Measurements from ENCODE around the gene PLXNC1.
"Not testable (repeated sequence)": the region's sequence is repeated elsewhere in the genome, so short reads cannot be mapped to it uniquely, and the experiment has no call there.

PLXNC1 gene

DNA sequence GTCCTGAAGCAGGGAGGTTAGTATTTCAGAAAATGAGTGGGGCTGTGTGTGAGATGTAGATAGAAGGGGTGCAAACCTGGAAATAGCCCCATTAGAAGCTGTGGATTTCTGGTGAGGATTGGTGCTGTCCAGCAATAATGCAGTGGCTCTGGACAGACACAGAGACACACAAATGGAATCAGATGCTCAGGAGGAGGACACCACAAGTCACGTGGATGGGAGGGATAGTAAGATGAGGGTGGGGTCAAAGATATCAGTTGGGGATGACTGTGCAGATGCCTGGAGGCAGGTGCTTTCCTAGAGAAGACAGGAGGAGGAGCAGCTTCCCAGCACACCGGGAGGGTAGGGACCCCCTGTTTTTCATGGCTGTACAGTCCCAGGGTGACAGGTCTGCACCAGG lies 136.5 kb downstream of the PLXNC1 start:
- H3K4me3 ChIP-seq (ENCODE audit: low read depth, low read length), result no peak overlapping the region

DNA sequence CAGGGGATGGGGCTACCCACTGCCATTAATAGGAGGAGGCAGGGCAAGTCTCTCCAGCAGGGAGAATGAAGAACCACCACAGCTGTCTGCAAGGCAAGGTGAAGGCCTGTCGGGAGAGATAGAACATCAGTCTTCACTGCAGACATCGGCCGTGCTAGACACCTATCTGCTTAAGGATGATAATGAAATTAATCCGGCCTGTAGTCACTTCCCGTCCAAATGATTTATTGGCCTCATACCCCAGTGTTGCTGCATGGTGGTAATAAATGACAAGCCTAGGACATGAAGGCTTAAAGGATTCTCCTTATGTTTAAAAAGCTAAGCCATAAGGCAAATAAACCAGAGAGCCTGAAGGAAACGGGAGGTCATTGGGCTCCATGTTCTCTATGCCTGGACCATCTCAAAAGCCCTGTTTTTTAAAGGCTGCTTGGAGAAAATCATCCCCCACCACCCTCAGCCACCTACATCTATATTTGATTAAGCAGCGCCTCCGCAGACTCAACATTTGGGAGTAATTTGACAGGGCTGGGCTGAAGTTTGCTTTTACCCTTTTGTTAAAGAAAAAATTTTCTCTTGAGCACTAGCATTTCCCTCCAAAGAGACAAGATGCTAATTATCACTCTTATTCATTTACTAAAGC lies 137.7 kb downstream of the PLXNC1 start:
- no peak overlapping the region for H3K4me3 ChIP-seq (ENCODE audit: low read depth, low read length)

DNA sequence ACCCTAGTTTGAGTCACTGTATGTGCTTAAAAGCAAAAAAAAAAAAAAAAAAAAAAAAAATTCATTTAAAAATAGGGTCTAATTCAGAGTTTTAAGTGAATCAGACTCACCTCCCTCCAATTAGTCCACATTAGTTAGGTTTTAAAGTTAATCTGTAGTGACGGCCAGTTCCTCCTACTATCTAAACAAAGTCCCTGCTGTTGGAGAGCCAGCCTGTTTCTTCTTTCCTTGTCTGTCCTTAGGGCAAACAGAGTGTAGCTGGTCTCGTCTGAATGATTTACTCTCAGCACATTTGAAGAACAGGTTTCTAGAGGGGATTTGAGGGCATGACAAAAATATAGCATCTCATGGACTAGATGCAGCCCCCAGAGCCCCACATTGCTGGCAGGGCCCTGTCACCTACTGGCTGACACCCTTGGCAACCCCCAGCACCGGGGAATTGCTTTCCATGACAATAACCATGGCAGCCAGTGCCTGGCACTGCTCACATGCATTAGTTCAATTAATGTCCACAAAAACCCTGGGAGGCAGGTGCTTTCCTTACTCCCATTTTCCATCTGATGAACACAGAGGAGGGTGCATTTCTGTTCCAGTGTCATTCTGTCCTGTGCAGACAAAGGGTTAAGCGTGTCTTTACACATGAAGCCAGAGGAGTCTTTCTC lies 138.3 kb downstream of the PLXNC1 start:
- no peak overlapping the region for H3K4me3 ChIP-seq (ENCODE audit: low read depth, low read length)

DNA sequence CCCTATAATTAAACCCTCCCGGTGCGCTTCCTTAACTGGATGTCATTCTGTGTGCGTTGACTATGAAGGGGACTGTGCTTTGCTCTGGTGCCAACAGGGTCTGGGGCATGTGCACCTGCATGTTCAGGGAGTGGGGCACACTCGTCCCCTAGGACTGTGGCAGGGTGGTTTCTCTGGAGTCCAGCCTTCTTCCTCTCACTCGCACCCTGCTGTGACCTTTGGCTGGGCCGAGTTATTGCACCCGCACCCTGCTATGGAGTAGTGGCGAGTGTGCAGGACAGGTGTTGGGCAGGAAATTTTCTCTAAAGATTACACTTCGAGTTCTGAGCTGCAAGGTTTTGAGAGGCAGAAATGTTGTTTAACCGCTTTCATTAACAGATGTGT lies 138.9 kb downstream of the PLXNC1 start:
- H3K4me3 ChIP-seq (ENCODE audit: low read depth, low read length), result no peak overlapping the region

DNA sequence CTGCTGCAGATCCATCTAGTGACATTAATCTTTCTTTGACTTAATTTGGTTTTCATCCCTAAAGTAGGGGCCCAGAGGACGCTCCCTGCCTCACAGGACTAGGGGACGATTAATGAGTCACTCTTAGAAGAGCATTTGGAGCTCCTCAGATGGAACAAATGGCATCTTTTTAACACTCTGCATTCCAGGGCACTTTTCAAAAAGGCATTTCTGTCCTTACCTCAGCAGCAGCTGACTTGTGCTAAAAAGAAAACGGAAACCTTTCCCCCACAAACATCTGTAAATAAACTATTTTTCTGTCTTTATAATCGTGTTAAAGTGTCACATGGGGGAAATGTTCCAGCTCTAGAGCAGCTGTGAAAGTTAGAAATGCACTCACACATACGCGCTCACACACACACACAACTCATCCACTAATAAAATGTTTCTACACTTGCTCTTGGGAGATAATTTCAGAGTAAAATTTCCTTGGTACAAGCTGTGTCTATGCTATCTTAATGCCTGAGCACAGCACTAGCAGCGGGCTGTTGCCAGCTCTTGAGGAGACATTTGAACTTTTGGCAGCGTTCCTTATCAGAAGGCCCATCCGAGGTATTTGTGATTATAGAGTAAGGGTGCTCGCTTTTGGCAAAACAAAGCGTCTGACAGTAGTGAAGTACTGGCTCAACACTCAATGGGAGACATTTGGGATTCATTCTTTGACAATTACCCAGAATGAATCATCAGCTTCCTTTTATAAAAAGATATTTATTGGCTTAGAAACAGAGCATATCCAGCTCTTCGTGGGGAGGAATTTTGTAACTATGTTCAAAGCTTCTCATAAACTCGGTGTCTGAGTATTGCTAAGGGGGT lies 141.3 kb downstream of the PLXNC1 start:
- H3K4me3 ChIP-seq (ENCODE audit: low read depth, low read length), result no peak overlapping the region

DNA sequence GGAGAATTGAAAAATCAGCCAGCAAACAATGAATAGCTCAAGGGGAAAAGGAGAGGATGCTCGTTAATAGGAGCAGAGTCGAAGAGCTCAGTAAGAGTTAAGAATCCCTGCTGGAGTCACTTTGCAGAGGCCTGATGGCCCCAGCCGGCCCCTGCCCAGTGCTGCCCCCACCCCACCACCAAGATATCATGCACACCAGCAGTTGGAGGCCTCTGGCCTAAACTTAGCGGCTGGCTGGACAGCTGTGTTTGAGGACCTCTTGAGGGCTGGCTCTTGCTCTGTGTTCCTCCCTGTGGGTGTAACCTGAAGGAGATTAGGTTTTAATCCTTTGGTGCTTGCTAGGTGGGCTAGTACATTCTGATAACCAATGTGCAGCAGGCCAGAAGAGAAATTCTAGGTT lies 142.0 kb downstream of the PLXNC1 start:
- no peak overlapping the region for H3K4me3 ChIP-seq (ENCODE audit: low read depth, low read length)

DNA sequence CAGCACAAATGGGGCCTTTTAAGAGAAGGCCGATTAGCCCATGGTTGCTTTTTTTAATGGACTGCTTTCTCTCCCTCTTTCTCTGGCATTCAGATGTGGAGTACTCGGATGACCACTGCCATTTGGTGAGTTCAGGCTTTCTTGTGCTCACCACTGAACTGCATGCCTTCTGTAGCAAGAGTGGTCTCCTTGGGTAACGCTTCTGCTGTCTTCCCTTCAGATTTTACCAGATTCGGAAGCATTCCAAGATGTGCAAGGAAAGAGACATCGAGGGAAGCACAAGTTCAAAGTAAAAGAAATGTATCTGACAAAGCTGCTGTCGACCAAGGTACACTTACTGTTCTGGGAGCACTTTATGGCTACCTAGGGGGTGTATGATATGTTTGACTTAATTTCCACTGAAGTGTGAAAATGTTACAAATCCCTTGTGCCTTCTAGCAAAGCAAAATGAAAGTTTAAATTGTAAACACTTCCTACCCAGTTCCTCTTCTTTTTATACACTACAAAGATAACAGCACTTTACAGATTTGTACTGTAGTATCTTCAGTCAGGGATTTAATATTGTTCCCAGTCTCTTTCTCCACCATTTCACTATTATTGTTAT lies 148.8 kb downstream of the PLXNC1 start:
- no peak overlapping the region for H3K4me3 ChIP-seq (ENCODE audit: low read depth, low read length)

DNA sequence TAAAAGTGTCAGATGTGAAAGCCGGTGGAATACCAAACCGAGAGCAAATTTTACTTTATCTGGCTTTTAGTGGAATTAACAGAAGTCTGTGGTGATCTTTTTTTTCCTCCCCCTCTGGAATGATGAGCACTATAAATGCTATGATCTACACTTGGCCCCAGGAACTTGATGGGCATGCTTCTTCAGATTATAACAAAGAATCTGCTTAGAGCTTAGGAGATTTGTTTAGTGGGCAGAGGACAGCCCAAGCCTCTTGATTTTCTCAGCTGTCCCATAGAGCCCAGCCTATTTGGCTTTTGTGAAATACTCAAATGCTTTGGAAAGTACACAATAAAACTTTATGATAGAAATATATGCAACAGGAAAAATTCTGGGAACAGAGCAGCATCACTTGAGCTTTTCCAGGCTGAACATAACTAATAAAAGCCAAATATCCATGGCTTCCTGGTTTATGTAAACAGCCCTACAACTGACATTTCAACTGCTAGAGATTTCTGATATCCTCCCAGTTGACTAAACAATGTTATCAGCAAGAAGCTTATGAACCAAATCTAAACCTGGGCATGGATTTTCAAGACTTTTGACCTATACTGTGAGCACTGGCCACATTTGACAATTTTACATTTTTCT lies 149.6 kb downstream of the PLXNC1 start:
- H3K4me3 ChIP-seq (ENCODE audit: low read depth, low read length), result no peak overlapping the region

DNA sequence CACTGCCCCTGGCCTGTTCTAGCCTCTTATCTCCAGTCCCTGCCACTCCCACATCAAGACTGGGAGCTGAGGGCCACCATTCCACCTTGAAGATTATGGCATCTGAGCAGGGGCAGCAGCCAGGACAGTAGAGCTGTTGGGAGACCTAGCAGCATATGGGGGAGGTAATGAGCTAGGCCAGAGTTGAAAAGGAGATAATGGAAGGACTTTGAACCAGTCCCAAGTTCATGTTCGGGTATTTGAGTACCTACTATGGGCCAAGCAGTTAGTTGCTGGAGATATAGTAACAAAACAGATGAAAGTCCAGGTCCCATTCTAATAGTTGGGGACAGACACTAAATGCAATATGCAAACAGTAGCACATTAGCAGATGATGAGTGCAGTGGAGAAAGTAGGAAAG lies 151.5 kb downstream of the PLXNC1 start:
- H3K4me3 ChIP-seq (ENCODE audit: low read depth, low read length), result no peak overlapping the region

DNA sequence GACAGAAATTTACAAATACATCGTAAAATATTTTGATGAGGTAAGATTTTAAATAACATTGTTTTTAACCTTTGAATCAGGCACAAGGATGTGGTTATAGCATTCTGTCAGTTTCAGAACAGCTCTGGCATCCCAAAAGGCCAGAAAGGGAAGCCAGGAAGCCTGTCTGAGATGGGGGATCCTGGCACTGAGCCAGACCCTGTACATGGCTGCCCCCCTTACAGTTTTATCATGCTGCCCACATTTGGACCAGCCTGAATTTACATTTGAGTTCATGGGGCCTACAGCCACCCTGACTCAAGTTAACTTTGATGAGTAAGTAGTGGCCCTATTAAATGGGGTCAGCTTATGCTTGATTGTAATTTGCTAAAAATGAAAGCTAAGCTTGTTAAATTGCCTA lies 155.6 kb downstream of the PLXNC1 start:
- H3K4me3 ChIP-seq (ENCODE audit: low read depth, low read length), result no peak overlapping the region

DNA sequence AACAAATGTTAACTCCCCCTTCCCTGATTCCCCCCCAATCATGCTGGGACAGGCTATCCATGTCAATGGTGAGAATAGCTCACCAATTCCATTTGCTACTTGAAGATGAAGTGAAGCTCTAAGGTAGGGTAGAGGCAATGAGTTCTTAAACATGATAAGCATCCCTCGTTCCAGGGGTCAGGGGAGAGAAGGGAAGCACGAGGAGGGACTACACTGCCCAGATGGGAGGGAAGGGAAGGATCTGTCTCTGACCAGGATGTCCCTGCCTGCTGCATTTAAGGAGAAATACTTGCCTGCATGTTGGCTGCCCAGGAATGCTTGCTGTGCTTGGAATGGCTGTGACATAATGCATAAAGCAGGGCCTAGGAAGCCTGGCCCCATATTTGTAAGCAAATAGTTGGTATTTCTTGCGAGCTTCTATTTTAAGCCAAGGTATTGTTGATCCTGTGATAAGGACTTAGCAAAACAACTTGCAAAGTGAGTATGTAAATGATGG lies 156.2 kb downstream of the PLXNC1 start:
- H3K4me3 ChIP-seq (ENCODE audit: low read depth, low read length), result no peak overlapping the region

DNA sequence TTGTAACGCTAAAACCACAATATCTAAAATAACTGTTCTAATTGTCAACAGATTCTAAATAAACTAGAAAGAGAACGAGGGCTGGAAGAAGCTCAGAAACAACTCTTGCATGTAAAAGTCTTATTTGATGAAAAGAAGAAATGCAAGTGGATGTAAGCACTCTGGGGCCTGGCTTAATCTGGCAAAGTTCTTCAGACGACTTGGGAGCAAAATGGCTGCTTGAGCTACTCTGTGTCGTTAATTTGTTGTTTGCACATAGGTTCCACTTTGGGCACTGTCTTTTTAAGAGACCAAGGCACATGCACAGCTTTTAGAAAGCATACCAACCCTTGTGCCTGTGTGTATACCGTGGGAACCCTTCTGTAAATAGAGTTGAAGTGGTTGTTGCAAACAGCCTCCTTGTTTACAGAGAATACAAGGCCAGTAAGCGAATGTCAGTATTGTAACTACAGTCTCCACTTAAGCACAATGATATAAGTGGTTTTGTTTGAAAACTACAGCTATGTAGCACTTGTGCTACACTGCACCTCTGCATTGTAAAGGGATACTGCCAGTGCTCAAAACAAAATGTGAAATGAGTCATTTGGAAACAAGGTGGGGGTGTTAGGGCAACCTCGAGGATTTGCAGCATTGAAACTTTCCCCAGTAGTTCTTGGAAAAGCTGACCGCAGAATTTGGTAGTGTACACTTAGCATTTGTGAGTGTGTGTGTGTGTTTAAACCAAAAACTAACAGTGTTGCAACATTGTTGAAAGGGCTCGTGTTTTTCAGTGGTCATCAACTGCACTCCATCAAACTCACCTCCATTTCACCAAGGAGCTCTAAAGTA lies 157.0 kb downstream of the PLXNC1 start:
- H3K4me3 ChIP-seq (ENCODE audit: low read depth, low read length), result no peak overlapping the region

DNA sequence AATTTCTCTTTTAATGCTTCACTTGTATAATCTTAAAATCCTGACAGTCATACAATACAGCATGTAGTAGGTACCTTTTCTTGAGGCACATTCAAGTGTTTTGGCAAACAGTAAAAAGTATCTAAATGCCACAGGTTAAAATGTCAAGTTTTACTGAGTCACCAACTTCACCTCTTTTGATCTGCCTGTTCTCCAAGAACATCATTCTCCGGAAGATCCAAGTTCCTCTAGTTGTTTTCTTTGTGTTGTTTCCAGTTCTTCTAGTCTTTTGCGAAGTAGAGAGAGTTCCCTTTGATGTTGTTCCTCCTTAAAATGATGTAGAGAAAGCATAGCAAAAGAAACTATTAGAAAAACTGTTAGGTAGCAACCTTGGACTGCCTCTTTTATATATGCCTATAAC lies 160.2 kb downstream of the PLXNC1 start:
- no peak overlapping the region for H3K4me3 ChIP-seq (ENCODE audit: low read depth, low read length)

DNA sequence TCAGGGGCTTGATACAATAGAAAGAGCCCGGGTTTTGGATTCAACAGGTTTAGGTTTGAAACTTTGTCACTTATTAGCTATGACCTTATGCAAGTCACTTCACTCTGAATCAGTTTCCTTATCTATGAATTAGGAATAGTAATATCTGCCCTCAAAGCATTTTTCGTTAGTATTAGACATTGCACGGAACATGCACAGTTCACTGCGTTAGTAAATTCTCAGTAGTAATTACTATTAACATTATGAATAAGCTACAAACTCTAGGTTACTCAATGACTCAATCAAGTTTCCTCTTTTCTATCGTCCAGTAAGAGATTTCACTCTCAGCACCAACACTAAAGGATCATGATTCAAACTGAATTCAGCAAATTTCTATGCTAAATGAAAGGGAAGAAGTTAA lies 161.0 kb downstream of the PLXNC1 start:
- no peak overlapping the region for H3K4me3 ChIP-seq (ENCODE audit: low read depth, low read length)

DNA sequence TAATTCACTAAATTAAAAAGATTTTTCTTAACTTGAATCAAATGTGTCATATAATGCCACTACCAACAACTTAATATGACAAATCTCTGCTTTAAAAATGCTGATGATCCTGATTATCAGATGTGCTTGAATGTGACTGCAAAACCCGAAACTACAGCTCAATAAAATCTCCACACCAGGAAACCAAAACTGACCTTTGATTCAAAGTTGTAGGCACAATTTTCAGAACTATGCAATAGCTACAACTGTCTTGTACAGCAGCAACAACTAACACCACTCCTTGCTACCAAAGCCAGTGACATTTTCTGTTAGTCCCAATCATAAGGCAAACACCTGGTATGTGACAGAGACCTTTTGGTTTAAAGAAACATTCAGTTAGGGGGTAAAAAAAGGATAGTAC lies 164.0 kb downstream of the PLXNC1 start:
- H3K4me3 ChIP-seq (ENCODE audit: low read depth, low read length), result no peak overlapping the region

DNA sequence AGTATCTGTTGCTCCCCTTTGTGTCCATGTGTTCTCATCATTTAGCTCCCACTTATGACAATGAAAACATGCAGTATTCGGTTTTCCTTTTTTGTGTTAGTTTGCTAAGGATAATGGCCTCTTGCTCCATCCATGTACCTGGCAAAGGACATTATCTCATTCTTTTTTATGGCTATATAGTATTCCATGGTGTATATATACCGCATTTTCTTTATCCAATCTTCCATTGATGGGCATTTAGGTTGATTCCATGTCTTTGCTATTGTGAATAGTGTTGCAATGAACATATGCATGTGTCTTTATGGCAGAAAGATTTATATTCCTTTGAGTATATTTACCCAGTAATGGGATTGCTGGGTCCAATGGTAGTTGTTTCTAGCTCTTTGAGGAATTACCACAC lies 168.2 kb downstream of the PLXNC1 start:
- not testable (repeated sequence) for H3K4me3 ChIP-seq (ENCODE audit: low read depth, low read length)

DNA sequence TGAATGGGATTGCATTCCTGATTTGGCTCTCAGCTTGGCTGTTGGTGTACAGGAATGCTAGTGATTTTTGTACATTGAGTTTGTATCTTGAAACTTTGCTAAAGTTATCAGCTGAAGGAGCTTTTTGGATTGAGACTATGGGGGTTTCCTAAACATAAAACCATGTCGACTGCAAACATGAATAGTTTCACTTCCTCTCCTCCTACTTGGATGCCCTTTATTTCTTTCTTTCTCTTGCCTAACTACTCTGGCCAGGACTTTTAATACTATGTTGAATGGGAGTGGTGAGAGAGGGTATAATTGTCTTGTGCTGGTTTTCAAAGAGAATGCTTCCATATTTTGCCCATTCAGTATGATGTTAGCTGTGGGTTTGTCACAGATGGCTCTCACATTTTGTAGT lies 169.8 kb downstream of the PLXNC1 start:
- no peak overlapping the region for H3K4me3 ChIP-seq (ENCODE audit: low read depth, low read length)

DNA sequence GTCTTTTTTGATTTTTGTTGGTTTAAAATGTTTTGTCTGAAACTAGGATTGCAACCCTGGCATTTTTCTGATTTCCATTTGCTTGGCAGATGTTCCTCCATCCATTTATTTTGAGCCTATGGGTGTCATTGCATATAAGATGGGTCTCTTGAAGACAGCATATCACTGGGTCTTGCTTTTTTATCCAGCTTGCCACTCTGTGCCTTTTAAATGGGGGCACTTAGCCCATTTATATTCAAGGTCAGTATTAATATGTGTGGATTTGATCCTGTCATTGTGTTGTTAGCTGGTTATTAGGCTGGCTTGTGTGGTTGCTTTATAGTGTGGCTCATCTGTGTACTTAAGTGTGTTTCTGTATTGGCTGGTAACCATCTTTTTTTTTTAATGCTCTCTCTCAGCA lies 171.7 kb downstream of the PLXNC1 start:
- no peak overlapping the region for H3K4me3 ChIP-seq (ENCODE audit: low read depth, low read length)

DNA sequence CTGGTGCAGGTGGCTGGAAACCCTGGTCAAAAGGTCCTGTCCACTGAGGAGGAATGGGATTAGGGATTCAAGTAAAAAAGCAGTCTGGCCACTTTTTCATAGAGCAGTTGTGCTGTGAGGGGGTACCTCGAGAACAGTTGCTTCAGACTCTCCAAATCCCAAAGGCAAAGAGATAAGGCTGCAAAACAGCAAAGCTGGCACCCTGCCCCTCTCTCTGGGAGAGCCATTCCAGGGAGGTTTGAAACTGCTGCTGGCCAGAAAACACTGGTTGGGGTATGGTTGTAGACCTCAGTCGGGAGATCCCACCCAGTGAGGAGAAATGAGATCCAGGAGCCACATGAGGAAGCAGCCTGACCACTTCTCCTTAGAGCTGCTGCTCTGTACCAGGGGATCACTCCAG lies 174.0 kb downstream of the PLXNC1 start:
- no peak overlapping the region for H3K4me3 ChIP-seq (ENCODE audit: low read depth, low read length)

DNA sequence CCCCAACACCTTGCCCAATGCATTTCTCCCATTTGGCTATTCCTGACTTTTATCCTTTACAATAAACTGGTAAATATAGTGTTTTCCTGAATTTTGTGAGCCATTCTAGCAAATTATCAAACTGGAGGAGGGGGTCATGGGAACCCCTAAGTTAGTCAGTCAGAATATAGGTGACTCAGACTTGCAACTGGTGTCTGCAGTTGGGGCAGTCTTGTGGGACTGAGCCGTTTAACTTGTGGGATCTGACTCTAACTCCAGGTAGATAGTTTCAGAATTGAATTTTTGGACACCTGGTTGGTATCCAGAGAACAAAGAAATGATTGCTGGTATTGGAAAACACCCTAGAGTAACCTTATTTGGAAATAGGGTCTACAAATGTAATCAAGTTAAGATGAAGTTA lies 177.9 kb downstream of the PLXNC1 start:
- H3K4me3 ChIP-seq (ENCODE audit: low read depth, low read length), result no peak overlapping the region

Measured in iPS-11a (cell line).